HG03064 (cell line): Measurements from ENCODE around the gene SLITRK3.
A peak's percentile ranks its signal among the peaks of the same experiment; 100 is the strongest.

ENCODE experiments used
- ATAC-seq: cut with Tn5 transposase; IDR thresholded peaks from one replicate; pipeline ENCODE4 v1.9.1; 2021; ENCODE audit warnings: low read depth; ENCODE audit not compliant: unreplicated experiment

The SLITRK3 gene

GRCh38 chr3:165195640-165196576, at the start of gene SLITRK3:
SLITRK3 (minus strand) TSS chr3:165196384; CDS start chr3:165190830, 5,554 bp downstream.
- no peak for ATAC-seq

GRCh38 chr3:165243597-165243996, 47.4 kb upstream of the SLITRK3 start:
- no peak for ATAC-seq

GRCh38 chr3:165233501-165234195, 37.5 kb upstream of the SLITRK3 start:
- no peak for ATAC-seq

- no peak for ATAC-seq
Observed at GRCh38 chr3:165225604-165226003, 29.4 kb upstream of the SLITRK3 start.

GRCh38 chr3:165217739-165218138, 21.6 kb upstream of the SLITRK3 start:
- ATAC-seq: no peak

GRCh38 chr3:165212580-165212979, 16.4 kb upstream of the SLITRK3 start:
- no peak for ATAC-seq

GRCh38 chr3:165211721-165212120, 15.5 kb upstream of the SLITRK3 start:
- no peak for ATAC-seq

- no peak for ATAC-seq
Observed at GRCh38 chr3:165210727-165211126, 14.5 kb upstream of the SLITRK3 start.

- ATAC-seq: no peak
Observed at GRCh38 chr3:165210132-165210531, 13.9 kb upstream of the SLITRK3 start.

GRCh38 chr3:165206454-165207266, 10.5 kb upstream of the SLITRK3 start:
- ATAC-seq: peak; percentile 96

- ATAC-seq: no peak
Observed at GRCh38 chr3:165204445-165204844, 8.3 kb upstream of the SLITRK3 start.

GRCh38 chr3:165202995-165203394, 6.8 kb upstream of the SLITRK3 start:
- ATAC-seq: no peak

- ATAC-seq: no peak
Observed at GRCh38 chr3:165201964-165202363, 5.8 kb upstream of the SLITRK3 start.

GRCh38 chr3:165197481-165197800, 1.3 kb upstream of the SLITRK3 start:
- ATAC-seq: no peak

GRCh38 chr3:165196577-165197480, 645 bp upstream of the SLITRK3 start:
- no peak for ATAC-seq

- no peak for ATAC-seq
Observed at GRCh38 chr3:165195241-165195639, 944 bp downstream of the SLITRK3 start.

GRCh38 chr3:165194511-165195240, 1.5 kb downstream of the SLITRK3 start:
- ATAC-seq: no peak

GRCh38 chr3:165193366-165194254, 2.6 kb downstream of the SLITRK3 start:
- no peak for ATAC-seq
